HEK293 (cell line): Measurements from ENCODE around the gene LPO.

Experiments used
- CTCF ChIA-PET: fragments of 350-600 bp; formaldehyde crosslinking; extraction: SDS; loops from one replicate; lab custom pipeline; 2021; ENCODE audit warnings: antibody characterized with exemption; lab: Yijun Ruan, JAX
- POLR2A ChIA-PET: fragments of 300-600 bp; formaldehyde crosslinking; extraction: SDS; loops from one replicate; lab custom pipeline; 2020; ENCODE audit warnings: antibody characterized with exemption, inconsistent platforms; lab: Yijun Ruan, JAX
- H3K27ac ChIP-seq: fragments of 200-500 bp; sonication (Bioruptor generic); 2 replicates; pipeline ENCODE4 v1.5.1; 2014; ENCODE audit warnings: low read depth, low read length, control low read depth, inconsistent platforms; ENCODE audit errors: extremely low read depth
- H3K36me3 ChIP-seq, 2 experiments: fragments of 200-500 bp in 1 of 2; sonication (Bioruptor generic) in 1 of 2; 1 replicate in 1 of 2; 2 replicates in 1 of 2; pipeline ENCODE4 v1.5.1; 2014 to 2017; ENCODE audit warnings: inconsistent platforms in 2 of 2, low read length in 2 of 2; ENCODE audit not compliant: control insufficient read depth in 2 of 2, insufficient read depth in 1 of 2
- H3K4me1 ChIP-seq: fragments of 200-500 bp; sonication (Bioruptor generic); 2 replicates; pipeline ENCODE4 v1.5.1; 2014; ENCODE audit warnings: mild to moderate bottlenecking, low read length, inconsistent platforms; ENCODE audit not compliant: control insufficient read depth, insufficient read depth
- H3K4me3 ChIP-seq: 2 replicates; pipeline ENCODE4 v1.5.1; 2011; ENCODE audit warnings: low read depth, mild to moderate bottlenecking, control low read depth, low read length, moderate library complexity
- H3K9me3 ChIP-seq: fragments of 200-500 bp; sonication (Bioruptor generic); 2 replicates; pipeline ENCODE4 v1.5.1; 2014; ENCODE audit warnings: low read depth, low read length, inconsistent platforms; ENCODE audit not compliant: control insufficient read depth, insufficient read depth
- MEIS1 ChIP-seq: sonication (generic); formaldehyde crosslinking; IDR thresholded peaks from 2 replicates; pipeline ENCODE4 v1.8.1; 2022; ENCODE audit warnings: missing genetic modification reagents, mild to moderate bottlenecking, borderline replicate concordance
- ZFP37 ChIP-seq: fragments of 450-650 bp; formaldehyde crosslinking; IDR thresholded peaks from 2 replicates; pipeline ENCODE4 v1.5.1; 2016; ENCODE audit warnings: missing biosample characterization, missing genetic modification characterization
- ZNF146 ChIP-seq: fragments of 450-650 bp; formaldehyde crosslinking; IDR thresholded peaks from 2 replicates; pipeline ENCODE4 v1.5.1; 2016; ENCODE audit warnings: missing biosample characterization, missing genetic modification characterization
- ZNF157 ChIP-seq: fragments of 450-650 bp; formaldehyde crosslinking; IDR thresholded peaks from 2 replicates; pipeline ENCODE4 v1.5.1; 2016; ENCODE audit warnings: missing biosample characterization, missing genetic modification characterization
- ZNF214 ChIP-seq: fragments of 450-650 bp; formaldehyde crosslinking; IDR thresholded peaks from 2 replicates; pipeline ENCODE4 v1.5.1; 2017; ENCODE audit warnings: missing biosample characterization, mild to moderate bottlenecking, missing genetic modification characterization, borderline replicate concordance
- ZNF23 ChIP-seq: fragments of 450-650 bp; formaldehyde crosslinking; IDR thresholded peaks from 2 replicates; pipeline ENCODE4 v1.5.1; 2016; ENCODE audit warnings: missing biosample characterization, missing genetic modification characterization, borderline replicate concordance
- ZNF664 ChIP-seq: fragments of 450-650 bp; formaldehyde crosslinking; IDR thresholded peaks from 2 replicates; pipeline ENCODE4 v1.5.1; 2016; ENCODE audit warnings: missing biosample characterization, missing genetic modification characterization
- ZNF777 ChIP-seq: fragments of 450-650 bp; formaldehyde crosslinking; IDR thresholded peaks from 2 replicates; pipeline ENCODE4 v1.5.1; 2017; ENCODE audit warnings: missing biosample characterization, missing genetic modification characterization, borderline replicate concordance
- TF ChIP-seq, protein P1 (sequence below): fragments of 450-650 bp; formaldehyde crosslinking; conservative IDR thresholded peaks from 2 replicates; pipeline ENCODE4 v1.5.1; 2016; ENCODE audit warnings: low read depth, missing biosample characterization, missing genetic modification characterization
- TF ChIP-seq, protein P2 (sequence below): fragments of 450-650 bp; formaldehyde crosslinking; IDR thresholded peaks from 2 replicates; pipeline ENCODE4 v1.5.1; 2016; ENCODE audit warnings: missing biosample characterization, missing genetic modification characterization
- TF ChIP-seq, protein P3 (sequence below): fragments of 450-650 bp; formaldehyde crosslinking; IDR thresholded peaks from 2 replicates; pipeline ENCODE4 v1.5.1; 2016; ENCODE audit warnings: missing biosample characterization, missing genetic modification characterization
- TF ChIP-seq, protein P4 (sequence below): fragments of 450-650 bp; formaldehyde crosslinking; IDR thresholded peaks from 2 replicates; pipeline ENCODE4 v1.5.1; 2017; ENCODE audit warnings: missing biosample characterization, missing genetic modification characterization

LPO gene

DNA sequence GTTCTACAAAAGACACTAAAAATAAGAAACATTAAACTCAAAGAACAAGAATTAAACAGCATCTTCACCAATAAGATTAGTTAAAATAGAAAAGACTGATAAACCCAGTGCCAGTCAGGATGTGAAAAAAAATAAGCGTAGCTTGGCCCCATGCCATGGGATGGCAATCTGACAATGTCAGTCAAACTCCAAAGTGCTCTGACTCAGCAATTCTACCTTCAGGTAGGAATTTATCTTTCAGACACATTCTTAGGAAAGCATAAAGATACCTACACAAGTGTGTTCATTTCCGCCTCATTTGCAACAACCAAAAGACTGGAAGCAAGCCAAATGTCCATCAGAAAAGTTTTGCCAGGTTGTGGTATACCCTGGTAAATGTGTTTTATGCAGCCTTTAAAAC is 51.5 kb downstream of the LPO start:
- POLR2A ChIA-PET: no interaction called here
- CTCF ChIA-PET: interaction anchor here (1.3 to 1.8 kb wide), 3 partner anchors 14 to 90 kb away, joined by 4 to 13 read pairs (median 4); no protein-coding TSS in a partner anchor

DNA sequence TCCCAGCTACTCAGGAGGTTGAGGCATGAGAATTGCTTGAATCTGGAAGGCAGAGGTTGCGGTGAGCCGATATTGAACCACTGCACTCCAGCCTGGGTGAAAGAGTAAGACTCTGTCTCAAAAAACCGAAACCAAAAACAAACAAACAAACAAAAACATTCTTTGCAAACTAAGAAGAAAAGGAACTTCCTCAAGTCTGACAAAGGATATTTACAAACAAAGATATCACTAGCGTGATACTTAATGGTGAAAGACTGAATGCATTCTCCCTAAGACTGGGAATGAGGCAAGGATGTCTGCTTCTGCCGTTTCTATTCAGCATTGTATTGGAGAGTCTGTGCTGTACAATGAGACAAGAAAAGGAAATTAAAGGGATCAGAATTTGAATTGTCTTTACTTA is 52.9 kb downstream of the LPO start:
- no peak for TF ChIP-seq ZNF23
- TF ChIP-seq, protein P1, sequence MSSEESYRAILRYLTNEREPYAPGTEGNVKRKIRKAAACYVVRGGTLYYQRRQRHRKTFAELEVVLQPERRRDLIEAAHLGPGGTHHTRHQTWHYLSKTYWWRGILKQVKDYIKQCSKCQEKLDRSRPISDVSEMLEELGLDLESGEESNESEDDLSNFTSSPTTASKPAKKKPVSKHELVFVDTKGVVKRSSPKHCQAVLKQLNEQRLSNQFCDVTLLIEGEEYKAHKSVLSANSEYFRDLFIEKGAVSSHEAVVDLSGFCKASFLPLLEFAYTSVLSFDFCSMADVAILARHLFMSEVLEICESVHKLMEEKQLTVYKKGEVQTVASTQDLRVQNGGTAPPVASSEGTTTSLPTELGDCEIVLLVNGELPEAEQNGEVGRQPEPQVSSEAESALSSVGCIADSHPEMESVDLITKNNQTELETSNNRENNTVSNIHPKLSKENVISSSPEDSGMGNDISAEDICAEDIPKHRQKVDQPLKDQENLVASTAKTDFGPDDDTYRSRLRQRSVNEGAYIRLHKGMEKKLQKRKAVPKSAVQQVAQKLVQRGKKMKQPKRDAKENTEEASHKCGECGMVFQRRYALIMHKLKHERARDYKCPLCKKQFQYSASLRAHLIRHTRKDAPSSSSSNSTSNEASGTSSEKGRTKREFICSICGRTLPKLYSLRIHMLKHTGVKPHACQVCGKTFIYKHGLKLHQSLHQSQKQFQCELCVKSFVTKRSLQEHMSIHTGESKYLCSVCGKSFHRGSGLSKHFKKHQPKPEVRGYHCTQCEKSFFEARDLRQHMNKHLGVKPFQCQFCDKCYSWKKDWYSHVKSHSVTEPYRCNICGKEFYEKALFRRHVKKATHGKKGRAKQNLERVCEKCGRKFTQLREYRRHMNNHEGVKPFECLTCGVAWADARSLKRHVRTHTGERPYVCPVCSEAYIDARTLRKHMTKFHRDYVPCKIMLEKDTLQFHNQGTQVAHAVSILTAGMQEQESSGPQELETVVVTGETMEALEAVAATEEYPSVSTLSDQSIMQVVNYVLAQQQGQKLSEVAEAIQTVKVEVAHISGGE (tag by site-specific recombination): no peak
- TF ChIP-seq ZFP37: no peak
- TF ChIP-seq ZNF157: no peak
- TF ChIP-seq, protein P2, sequence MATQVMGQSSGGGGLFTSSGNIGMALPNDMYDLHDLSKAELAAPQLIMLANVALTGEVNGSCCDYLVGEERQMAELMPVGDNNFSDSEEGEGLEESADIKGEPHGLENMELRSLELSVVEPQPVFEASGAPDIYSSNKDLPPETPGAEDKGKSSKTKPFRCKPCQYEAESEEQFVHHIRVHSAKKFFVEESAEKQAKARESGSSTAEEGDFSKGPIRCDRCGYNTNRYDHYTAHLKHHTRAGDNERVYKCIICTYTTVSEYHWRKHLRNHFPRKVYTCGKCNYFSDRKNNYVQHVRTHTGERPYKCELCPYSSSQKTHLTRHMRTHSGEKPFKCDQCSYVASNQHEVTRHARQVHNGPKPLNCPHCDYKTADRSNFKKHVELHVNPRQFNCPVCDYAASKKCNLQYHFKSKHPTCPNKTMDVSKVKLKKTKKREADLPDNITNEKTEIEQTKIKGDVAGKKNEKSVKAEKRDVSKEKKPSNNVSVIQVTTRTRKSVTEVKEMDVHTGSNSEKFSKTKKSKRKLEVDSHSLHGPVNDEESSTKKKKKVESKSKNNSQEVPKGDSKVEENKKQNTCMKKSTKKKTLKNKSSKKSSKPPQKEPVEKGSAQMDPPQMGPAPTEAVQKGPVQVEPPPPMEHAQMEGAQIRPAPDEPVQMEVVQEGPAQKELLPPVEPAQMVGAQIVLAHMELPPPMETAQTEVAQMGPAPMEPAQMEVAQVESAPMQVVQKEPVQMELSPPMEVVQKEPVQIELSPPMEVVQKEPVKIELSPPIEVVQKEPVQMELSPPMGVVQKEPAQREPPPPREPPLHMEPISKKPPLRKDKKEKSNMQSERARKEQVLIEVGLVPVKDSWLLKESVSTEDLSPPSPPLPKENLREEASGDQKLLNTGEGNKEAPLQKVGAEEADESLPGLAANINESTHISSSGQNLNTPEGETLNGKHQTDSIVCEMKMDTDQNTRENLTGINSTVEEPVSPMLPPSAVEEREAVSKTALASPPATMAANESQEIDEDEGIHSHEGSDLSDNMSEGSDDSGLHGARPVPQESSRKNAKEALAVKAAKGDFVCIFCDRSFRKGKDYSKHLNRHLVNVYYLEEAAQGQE (tag by site-specific recombination): no peak
- no peak for TF ChIP-seq ZNF214 (tag by site-specific recombination)
- TF ChIP-seq ZNF664 (tag by site-specific recombination): no peak
- no peak for TF ChIP-seq ZNF146 (tag by site-specific recombination)
- TF ChIP-seq, protein P3, sequence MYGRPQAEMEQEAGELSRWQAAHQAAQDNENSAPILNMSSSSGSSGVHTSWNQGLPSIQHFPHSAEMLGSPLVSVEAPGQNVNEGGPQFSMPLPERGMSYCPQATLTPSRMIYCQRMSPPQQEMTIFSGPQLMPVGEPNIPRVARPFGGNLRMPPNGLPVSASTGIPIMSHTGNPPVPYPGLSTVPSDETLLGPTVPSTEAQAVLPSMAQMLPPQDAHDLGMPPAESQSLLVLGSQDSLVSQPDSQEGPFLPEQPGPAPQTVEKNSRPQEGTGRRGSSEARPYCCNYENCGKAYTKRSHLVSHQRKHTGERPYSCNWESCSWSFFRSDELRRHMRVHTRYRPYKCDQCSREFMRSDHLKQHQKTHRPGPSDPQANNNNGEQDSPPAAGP (tag by site-specific recombination): no peak
- ChIA-PET CTCF (interaction anchor here (0.7 to 1.8 kb wide), 7 partner anchors 11 to 263 kb away, joined by 3 to 12 read pairs (median 3); partner anchors contain the start of gene RNF43), POLR2A (no interaction called here)
- Histone ChIP-seq H3K36me3 (no peaks in the 10 kb centered on the region), H3K4me3 (no peak overlapping the region), H3K4me1 (peaks cover 7% of the 10 kb centered on the region; the same call in 1 of the 2 replicates), H3K9me3 (no peaks in the 10 kb centered on the region), H3K27ac (no peak overlapping the region)

More for the DNA sequence above, 51.5 kb downstream of the LPO start:
- H3K27ac ChIP-seq: no peak overlapping the region
- H3K4me3 ChIP-seq: no peak overlapping the region
- peaks cover 7% of the 10 kb centered on the region; the same call in 1 of the 2 replicates for H3K4me1 ChIP-seq
- no peaks in the 10 kb centered on the region for H3K9me3 ChIP-seq
- no peaks in the 10 kb centered on the region for H3K36me3 ChIP-seq
- TF ChIP-seq, protein P4, sequence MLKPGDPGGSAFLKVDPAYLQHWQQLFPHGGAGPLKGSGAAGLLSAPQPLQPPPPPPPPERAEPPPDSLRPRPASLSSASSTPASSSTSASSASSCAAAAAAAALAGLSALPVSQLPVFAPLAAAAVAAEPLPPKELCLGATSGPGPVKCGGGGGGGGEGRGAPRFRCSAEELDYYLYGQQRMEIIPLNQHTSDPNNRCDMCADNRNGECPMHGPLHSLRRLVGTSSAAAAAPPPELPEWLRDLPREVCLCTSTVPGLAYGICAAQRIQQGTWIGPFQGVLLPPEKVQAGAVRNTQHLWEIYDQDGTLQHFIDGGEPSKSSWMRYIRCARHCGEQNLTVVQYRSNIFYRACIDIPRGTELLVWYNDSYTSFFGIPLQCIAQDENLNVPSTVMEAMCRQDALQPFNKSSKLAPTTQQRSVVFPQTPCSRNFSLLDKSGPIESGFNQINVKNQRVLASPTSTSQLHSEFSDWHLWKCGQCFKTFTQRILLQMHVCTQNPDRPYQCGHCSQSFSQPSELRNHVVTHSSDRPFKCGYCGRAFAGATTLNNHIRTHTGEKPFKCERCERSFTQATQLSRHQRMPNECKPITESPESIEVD (tag by site-specific recombination): peak; percentile 40; the same call in 1 of the 2 replicates
- TF ChIP-seq ZNF777 (tag by site-specific recombination): no peak
- peak; percentile 100 for TF ChIP-seq MEIS1 (CRISPR knock-in tag)
- TF ChIP-seq, all 188 proteins: peak for 2
